Heart left ventricle (tissue), 16 donors: Measurements from ENCODE around the gene LEPR. TPM values are rescaled to one million over a fixed set of nuclear protein-coding genes. Genes with fewer than 3 reads are reported as not detected.

Experiments
- ATAC-seq, 4 donors: fragments of 200-7000 bp; cut with Tn5 transposase; one replicate each; pipeline ENCODE4 v1.9.1; 2020 to 2022; ENCODE audit warnings: moderate library complexity in 4 of 4, mild to moderate bottlenecking in 3 of 4, moderate number of reproducible peaks in 1 of 4
- DNase-seq, 5 donors: peaks; one replicate each; pipeline ENCODE4 v3.0.0-alpha.2; 2020
- H3K27ac ChIP-seq, 12 donors: fragments of 200-600 bp; sonication (generic) in 4 of 12; one replicate each; pipeline versions ENCODE4 v1.5.0 to v1.8.0; 2016 to 2022; ENCODE audit warnings: mild to moderate bottlenecking in 2 of 12
- H3K27me3 ChIP-seq, 9 donors: fragments of 200-600 bp; sonication (generic) in 2 of 9; one replicate each; pipeline versions ENCODE4 v1.5.1 to v1.8.0; 2016 to 2022; ENCODE audit warnings: mild to moderate bottlenecking in 3 of 9
- H3K36me3 ChIP-seq, 9 donors: fragments of 200-600 bp; sonication (generic) in 2 of 9; one replicate each; pipeline versions ENCODE4 v1.5.0 to v1.8.0; 2018 to 2022; ENCODE audit warnings: mild to moderate bottlenecking in 2 of 9
- H3K4me1 ChIP-seq, 12 donors: fragments of 200-600 bp; sonication (generic) in 4 of 12; one replicate each; pipeline versions ENCODE4 v1.5.0 to v1.8.0; 2016 to 2022; ENCODE audit warnings: mild to moderate bottlenecking in 3 of 12
- H3K4me3 ChIP-seq, 12 donors: fragments of 200-600 bp; sonication (generic) in 4 of 12; one replicate each; pipeline versions ENCODE4 v1.5.0 to v1.8.0; 2017 to 2022; ENCODE audit warnings: mild to moderate bottlenecking in 9 of 12, moderate library complexity in 4 of 12
- H3K9me3 ChIP-seq, 12 donors: fragments of 200-600 bp; sonication (generic) in 4 of 12; one replicate each; pipeline versions ENCODE4 v1.5.0 to v1.8.0; 2016 to 2022; ENCODE audit warnings: mild to moderate bottlenecking in 1 of 12
- CTCF ChIP-seq, 12 donors: fragments of 200-600 bp; sonication (generic) in 4 of 12; IDR thresholded peaks; one replicate each; pipeline versions ENCODE4 v1.5.0 to v1.8.0; 2018 to 2022; ENCODE audit warnings: antibody characterized with exemption in 12 of 12, mild to moderate bottlenecking in 5 of 12
- POLR2A ChIP-seq, 2 donors: fragments of 450-650 bp; IDR thresholded peaks; one replicate each; pipeline ENCODE4 v1.6.1; 2017; ENCODE audit warnings: antibody characterized with exemption in 2 of 2, mild to moderate bottlenecking in 2 of 2, moderate library complexity in 2 of 2
- WGBS, 4 donors: extraction: QIAGEN DNeasy Blood & Tissue Kit in 2 of 4; methylation state at CpG; one replicate each; pipeline versions ENCODE4 v1.1.5 to v1.1.7; 2013 to 2018; 5-methylcytosine and 5-hydroxymethylcytosine counted together
- intact Hi-C, 10 donors: fragments of 100-400 bp; cut with DNase I; formaldehyde crosslinking; loops; one replicate each; pipeline versions ENCODE4 v1.11.1 to v1.14.2; 2022
- long read RNA-seq, 3 donors: library from polyadenylated mRNA; unstranded; transcript quantifications; one replicate each; pipeline ENCODE4 v2.0.0, GENCODE V29; 2020 to 2021
- polyA plus RNA-seq, 2 donors: library from polyadenylated mRNA; stranded (reverse); fragments of 200-250 nt; gene quantifications; one replicate each; pipeline ENCODE4 v1.2.3, GENCODE V29; 2013
- total RNA-seq, 9 donors: library from RNA; depleted of rRNA in 2 of 9; stranded (reverse); fragments of >200 nt in 2 of 9; fragmentation: NEBNext Ultra II Directional in 3 of 9; extraction: Animal tissue kit (Norgen Biotek cat#: 25700) in 3 of 9; gene quantifications; one replicate each; pipeline versions ENCODE4 v1.1.0 to v1.2.4, GENCODE V29; 2016 to 2023
- donor health status: ischemic (EF 13 %, LVEDD 7.1; RV severe dilation, severe dysfunction).
- donor health status: healthy with polysubstance abuse.
- donor health status: DM: no; HTN: yes; CAD: no.
- donor health status: DM: no; HTN: no; CAD: no.
- donor health status: ischemic (EF 25% LVEDD 6.9; RV normal size, moderate dysfunction).
- donor health status: ischemic (EF 25% LVEDD 5.7; RV mildly dilated, moderate dysfunction).
- donor health status: healthy.
- donor health status: DM: yes; HTN: yes; CAD: no.
- donor health status: ischemic (EF 35%, LVEDD 5.7; RV mildly dilated, moderate dysfunction).
- donor health status: nonischemic (EF 11% LVEDD 7.7; RV severe dilation, severe dysfunction).
- donor health status: DM: yes; HTN: yes; CAD: no.
- donor health status: PGD.
- donor health status: ischemic (EF 29% LVEDD 5.4; RV normal size, mild dysfunction).
- donor health status: nonischemic (EF 23%, LVEDD 6.1; RV moderate dilation, normal function).

The LEPR gene
- 10 to 100 TPM in 2 of 9 donors, 1 to 10 TPM in 7; 3.4 to 11.6 (median 5.5) TPM for total RNA-seq
- polyA plus RNA-seq, result 1 to 10 TPM; 1.5 to 2.3 TPM
- long read RNA-seq, donor 1, full-length matches to known transcripts, result 4 of 19 reads
- long read RNA-seq, donor 1, partial matches to known transcripts, result 0 of 19 reads
- long read RNA-seq, donor 1, other reads (novel, unspliced or antisense), result 15 of 19 reads
- long read RNA-seq, donor 2, partial matches to known transcripts, result 0 of 11 reads
- long read RNA-seq, donor 2, other reads (novel, unspliced or antisense), result 11 of 11 reads
- long read RNA-seq, donor 3, full-length matches to known transcripts, result 2 of 5 reads
- long read RNA-seq, donor 3, partial matches to known transcripts, result 2 of 5 reads
- long read RNA-seq, donor 3, other reads (novel, unspliced or antisense), result 1 of 5 reads

GRCh38 chr1:65420590-65421350, at the start of gene LEPR, which contains the start of gene LEPROT:
LEPR (plus strand) TSS chr1:65420668; CDS start chr1:65565566, 144,898 bp downstream.
LEPROT (plus strand) TSS chr1:65420668; CDS start chr1:65420725, 57 bp downstream.
- DNase-seq (peak in 1 of 5 donors; percentile 5), ATAC-seq (peak in 1 of 4 donors; percentile 0)
- no peaks in the 10 kb centered on the region for H3K9me3 ChIP-seq
- TF ChIP-seq POLR2A (IDR thresholded peaks at IDR 0.05), result peak in 1 of 2 donors; percentile 88
- no peak for TF ChIP-seq CTCF (IDR thresholded peaks at IDR 0.05)
- H3K27me3 ChIP-seq, result no peaks in the 10 kb centered on the region
- peaks cover 0 to 11% (median 6%) of the 10 kb centered on the region in 9 donors for H3K36me3 ChIP-seq
- intact Hi-C loops, result loop anchor here in 9 of 10 donors (5.0 to 10.0 kb wide), 8 partner anchors 156 to 358 kb away; no protein-coding TSS in a partner anchor
- WGBS, 4 donors, result 1% methylated on average over 38 to 60 of the region's 60 CpGs
- H3K27ac ChIP-seq, result peak within 1 kb of the TSS; percentile 92 to 99 (median 97)
- peak within 1 kb of the TSS; percentile 43 to 98 (median 80) for H3K4me3 ChIP-seq
- peaks cover 0 to 52% (median 27%) of the 10 kb centered on the region in 12 donors for H3K4me1 ChIP-seq

GRCh38 chr1:65371544-65371943, 48.9 kb upstream of the LEPR start:
- ATAC-seq (no peak), DNase-seq (no peak)
- H3K27me3 ChIP-seq, result no peaks in the 10 kb centered on the region
- intact Hi-C loops, result no loop called here
- 61 to 70% (median 66%) methylated on average over 3 of the region's 3 CpGs for WGBS, 4 donors
- H3K4me3 ChIP-seq, result no peak overlapping the region
- no peaks in the 10 kb centered on the region for H3K4me1 ChIP-seq
- H3K36me3 ChIP-seq, result peaks cover 0 to 6% (median 0%) of the 10 kb centered on the region in 9 donors
- H3K27ac ChIP-seq, result no peak overlapping the region
- H3K9me3 ChIP-seq, result no peaks in the 10 kb centered on the region
- no peak for TF ChIP-seq CTCF (IDR thresholded peaks at IDR 0.05)
- no peak for TF ChIP-seq POLR2A (IDR thresholded peaks at IDR 0.05)

- Histone ChIP-seq H3K9me3 (no peaks in the 10 kb centered on the region), H3K27me3 (no peaks in the 10 kb centered on the region), H3K4me1 (no peaks in the 10 kb centered on the region), H3K27ac (no peak overlapping the region), H3K36me3 (no peaks in the 10 kb centered on the region), H3K4me3 (no peak overlapping the region)
- DNase-seq (no peak), ATAC-seq (no peak)
- intact Hi-C loops, result no loop called here
- TF ChIP-seq CTCF (IDR thresholded peaks at IDR 0.05) (no peak), POLR2A (IDR thresholded peaks at IDR 0.05) (no peak)
- 70 to 83% (median 76%) methylated on average over 1 of the region's 1 CpG for WGBS, 4 donors
Observed at GRCh38 chr1:65372557-65372956, 47.9 kb upstream of the LEPR start.
